ENCODE measurements around the gene CRACDL.

Gene CRACDL

DNA sequence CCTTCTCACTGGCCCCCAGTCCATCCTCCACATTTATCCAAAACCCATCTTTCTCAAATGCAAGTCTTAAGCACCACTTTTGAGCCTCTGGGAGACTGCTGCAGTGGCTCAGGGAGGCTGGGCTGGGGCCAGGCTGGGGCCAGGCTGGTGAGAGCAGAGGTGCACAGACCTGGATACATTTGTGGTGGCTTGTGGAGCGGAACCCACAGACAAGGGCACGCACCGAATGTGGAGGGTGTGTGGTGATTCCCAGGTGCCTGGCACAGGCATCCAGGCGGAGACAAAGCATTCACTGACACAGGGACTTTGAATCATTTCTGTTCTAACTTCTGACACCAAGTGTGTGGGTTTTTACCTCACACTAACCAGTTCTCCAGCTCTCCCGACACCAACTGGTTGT, 162.9 kb downstream of the CRACDL start:
- TF ChIP-seq, protein P1, sequence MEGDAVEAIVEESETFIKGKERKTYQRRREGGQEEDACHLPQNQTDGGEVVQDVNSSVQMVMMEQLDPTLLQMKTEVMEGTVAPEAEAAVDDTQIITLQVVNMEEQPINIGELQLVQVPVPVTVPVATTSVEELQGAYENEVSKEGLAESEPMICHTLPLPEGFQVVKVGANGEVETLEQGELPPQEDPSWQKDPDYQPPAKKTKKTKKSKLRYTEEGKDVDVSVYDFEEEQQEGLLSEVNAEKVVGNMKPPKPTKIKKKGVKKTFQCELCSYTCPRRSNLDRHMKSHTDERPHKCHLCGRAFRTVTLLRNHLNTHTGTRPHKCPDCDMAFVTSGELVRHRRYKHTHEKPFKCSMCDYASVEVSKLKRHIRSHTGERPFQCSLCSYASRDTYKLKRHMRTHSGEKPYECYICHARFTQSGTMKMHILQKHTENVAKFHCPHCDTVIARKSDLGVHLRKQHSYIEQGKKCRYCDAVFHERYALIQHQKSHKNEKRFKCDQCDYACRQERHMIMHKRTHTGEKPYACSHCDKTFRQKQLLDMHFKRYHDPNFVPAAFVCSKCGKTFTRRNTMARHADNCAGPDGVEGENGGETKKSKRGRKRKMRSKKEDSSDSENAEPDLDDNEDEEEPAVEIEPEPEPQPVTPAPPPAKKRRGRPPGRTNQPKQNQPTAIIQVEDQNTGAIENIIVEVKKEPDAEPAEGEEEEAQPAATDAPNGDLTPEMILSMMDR (IDR thresholded peaks at IDR 0.05), result no peak

DNA sequence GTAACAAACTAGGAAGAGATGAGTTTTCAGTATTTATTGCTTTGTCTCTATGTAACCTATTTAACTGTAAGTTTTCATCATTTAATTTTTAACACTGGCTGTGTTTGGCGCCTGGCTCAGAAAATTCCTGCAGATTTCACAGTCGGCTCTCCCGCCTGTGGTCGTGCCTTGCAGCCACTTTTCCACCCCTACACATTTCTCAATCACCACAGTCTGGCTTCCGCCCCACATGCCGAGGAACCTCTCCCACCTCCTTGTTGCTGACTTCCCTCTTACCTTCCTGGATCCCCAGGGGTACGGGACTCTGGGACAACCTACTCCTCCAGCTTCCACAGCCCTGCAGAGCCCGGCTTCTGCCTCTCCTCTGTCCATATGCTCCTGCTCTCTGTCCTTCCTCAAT, 163.5 kb downstream of the CRACDL start:
- TF ChIP-seq, protein P1 (IDR thresholded peaks at IDR 0.05), result no peak

DNA sequence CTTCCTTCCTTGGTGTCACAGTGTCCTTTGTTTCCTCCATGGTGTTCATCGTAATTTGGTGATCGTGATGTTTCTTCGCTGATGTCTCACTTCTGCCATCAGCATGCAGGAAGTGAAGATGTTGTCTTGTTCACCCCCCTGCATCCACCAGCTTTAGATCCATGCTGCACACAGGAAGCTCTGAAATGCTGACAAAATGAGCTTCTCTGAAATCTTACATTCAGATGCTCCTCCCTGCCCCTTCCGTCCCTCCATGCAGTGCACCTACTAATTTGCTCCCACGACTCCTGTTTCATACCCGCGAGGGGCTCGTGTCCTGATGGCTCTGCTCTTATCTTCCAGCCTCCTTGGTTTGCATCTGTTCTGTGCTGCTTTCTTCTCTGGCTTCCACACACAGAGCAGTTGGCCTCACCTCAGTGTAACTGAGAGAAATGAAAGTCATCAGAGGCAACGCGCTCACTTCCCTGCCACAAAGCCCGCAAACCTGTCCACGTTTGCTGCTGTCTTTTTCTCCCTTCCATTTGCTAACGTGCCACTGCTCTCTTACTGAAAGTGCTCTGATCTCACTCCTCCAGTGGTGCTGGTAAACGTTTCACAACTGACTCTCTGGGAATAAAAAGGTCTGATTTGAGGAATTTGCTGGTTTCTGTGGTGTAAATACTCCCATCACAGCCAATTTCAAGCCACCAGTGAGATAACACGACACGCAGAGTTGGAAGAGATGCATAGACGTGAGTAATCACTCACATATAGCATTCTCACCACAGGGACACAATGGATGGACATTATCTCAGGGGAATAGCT, 164.1 kb downstream of the CRACDL start:
- TF ChIP-seq, protein P1 (IDR thresholded peaks at IDR 0.05), result no peak

DNA sequence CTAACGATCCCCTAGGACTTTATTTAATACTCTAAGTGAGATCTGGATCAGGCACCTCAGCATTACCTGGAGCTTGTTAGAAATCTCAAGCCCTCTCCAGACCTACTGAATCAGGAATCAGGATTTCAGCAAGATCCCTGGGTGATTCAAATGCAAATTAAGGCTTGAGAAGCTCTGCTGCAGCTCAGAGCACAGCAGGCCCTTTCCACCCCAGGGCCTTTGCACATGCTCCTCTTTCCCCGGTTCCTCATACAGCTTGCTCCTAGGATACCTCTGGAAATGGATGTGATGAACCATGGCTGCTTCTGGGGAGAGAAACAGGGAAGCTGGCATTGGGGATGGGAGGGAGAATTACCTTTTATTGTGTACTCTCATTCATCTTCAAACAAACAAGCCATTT, 164.8 kb downstream of the CRACDL start:
- TF ChIP-seq, protein P1 (IDR thresholded peaks at IDR 0.05), result no peak

DNA sequence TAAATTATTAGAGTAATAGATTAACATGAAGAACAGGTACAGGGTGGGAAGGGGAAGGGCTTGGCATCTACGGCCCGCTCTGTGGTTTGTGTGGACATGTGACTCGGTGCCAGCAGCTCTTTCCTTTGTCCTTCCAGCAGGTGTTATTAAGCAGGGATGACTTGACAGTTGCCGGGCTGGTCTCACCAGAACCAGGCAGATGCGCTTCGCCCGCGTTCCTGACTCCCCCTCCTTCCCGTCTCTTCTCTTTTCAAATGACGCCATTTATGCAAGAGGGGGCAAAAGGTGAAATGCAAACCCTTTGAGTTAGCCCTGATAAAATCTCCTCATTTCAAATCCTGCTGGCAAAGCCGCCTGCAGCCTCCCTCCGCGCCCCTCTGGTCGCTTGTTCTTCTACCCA, 166.2 kb downstream of the CRACDL start:
- TF ChIP-seq, protein P1 (IDR thresholded peaks at IDR 0.05), result no peak

DNA sequence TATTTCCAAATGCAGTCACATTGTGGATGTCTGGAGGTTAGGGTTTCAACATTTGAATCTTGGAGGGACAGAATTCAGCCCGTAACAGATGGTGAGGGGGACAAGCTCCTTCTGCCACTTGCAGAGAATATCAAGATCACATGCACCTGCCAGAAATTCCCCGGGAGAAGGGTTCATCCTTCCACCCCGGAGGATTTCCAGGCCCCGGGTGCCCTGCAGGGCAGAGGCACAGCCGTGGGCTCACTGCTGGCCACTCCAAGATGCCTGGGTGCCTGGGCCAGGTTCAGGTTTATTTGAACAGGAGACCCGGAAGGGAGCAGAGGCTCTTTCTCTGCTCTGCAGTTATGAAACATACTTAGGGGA, 166.9 kb downstream of the CRACDL start:
- TF ChIP-seq, protein P1 (IDR thresholded peaks at IDR 0.05), result no peak

DNA sequence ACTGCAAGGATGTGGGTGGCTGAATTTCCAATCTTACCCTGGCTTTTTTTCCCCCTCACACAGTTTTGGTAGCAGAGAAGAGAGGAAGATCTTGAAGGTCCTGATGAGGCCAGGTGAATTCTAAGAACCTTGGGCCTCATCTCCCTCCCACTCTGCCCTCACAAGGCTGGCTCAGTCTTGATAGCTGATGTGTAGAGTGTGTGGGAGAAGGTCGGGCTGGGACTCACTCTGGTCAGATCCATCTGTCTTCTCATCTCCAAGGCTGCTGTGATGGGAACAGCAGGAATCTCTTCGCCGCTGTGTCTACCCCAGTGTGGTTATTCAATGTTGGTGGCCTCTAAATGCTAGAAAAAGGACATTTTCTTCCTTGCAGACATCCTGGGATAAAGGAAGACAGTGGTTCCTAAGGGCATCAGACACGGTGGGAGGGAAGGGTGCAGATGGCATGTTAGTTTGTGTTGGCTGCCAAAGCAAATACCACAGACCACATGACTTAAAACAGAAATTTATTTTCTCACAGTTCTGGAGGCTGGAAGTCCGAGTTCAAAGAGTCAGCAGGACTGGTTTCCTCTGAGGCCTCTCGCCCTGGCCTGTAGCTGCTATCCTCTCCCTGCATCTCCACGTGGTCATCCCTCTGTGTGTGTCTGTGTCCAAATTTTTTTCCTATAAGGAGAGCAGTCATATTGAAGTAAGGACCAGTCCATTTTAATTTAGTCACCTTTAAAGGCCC, 167.5 kb downstream of the CRACDL start:
- TF ChIP-seq, protein P1 (IDR thresholded peaks at IDR 0.05), result no peak
